Measurements from ENCODE around the gene ZNF608. TPM values are rescaled to one million over a fixed set of nuclear protein-coding genes. Genes with fewer than 3 reads are reported as not detected.

Gene ZNF608
- total RNA-seq, 1 experiment from 2014 or later, result 1.0 TPM

DNA sequence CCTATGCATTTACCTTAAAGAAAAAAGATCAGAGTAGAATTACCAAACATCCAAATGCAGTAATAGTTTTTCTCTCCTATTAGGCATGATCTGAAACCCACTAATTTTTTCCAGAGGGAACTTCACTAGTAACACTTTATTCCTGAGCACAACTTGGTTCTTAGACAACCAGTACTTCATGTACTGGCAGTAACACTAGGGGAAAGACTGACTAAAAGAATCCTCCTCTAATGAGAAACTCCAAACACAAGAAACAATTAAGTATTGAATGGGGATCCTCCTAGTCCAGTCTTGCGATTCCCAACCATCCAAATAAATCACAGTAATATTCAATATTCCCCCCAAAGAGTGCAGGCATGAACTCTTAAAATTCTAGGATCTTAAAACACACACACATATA is 48.9 kb downstream of the ZNF608 start:
- DNase-seq (ENCODE audit: extremely low read depth, low read depth), result no peak

DNA sequence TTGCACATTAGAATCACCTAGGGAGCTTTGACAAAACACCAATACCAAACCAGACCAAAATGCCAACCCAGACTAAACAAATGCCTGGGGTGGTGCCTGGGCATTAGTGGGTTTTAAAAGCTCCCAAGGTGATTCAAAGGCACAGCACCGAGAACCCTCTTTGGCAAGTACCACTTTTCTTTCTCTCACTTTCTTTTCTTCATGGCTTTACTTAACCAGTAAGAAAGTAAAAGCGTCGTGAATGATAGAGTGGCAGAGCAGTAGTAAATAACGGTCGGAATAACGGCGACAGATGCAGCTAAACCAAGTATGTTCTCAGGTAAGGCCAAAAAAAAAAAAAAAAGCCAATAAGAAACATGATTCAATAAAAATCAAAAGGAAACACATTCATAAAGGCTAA is 49.5 kb downstream of the ZNF608 start:
- DNase-seq (ENCODE audit: extremely low read depth, low read depth), result no peak
